BLaER1 treated with 17β-estradiol and CSF1 and Interleukin-3, amounts not matched to agents 10 nM and 100 nM (cell line): ENCODE data around the gene N4BP2L2.

Source experiments
- H3K27ac ChIP-seq, 11 experiments: shearing (Covaris generic); formaldehyde crosslinking; 2 replicates each; pipeline ENCODE4 v1.8.1; 2022
- H3K27me3 ChIP-seq, 11 experiments: shearing (Covaris generic); formaldehyde crosslinking; 2 replicates each; pipeline ENCODE4 v1.8.1; 2022
- H3K36me3 ChIP-seq, 11 experiments: shearing (Covaris generic); formaldehyde crosslinking; 2 replicates each; pipeline ENCODE4 v1.8.1; 2022
- H3K4me1 ChIP-seq, 10 experiments: shearing (Covaris generic); formaldehyde crosslinking; 2 replicates each; pipeline ENCODE4 v1.8.1; 2022
- H3K4me2 ChIP-seq, 11 experiments: shearing (Covaris generic); formaldehyde crosslinking; 2 replicates each; pipeline ENCODE4 v1.8.1; 2022
- H3K4me3 ChIP-seq, 10 experiments: shearing (Covaris generic); formaldehyde crosslinking; 2 replicates each; pipeline ENCODE4 v1.8.1; 2022
- H3K9ac ChIP-seq, 11 experiments: shearing (Covaris generic); formaldehyde crosslinking; 2 replicates each; pipeline ENCODE4 v1.8.1; 2022
- H3K9me3 ChIP-seq, 11 experiments: shearing (Covaris generic); formaldehyde crosslinking; replicated peaks in 1 of 11; 2 replicates each; pipeline ENCODE4 v1.8.1; 2022
- H4K20me1 ChIP-seq, 11 experiments: shearing (Covaris generic); formaldehyde crosslinking; 2 replicates each; pipeline ENCODE4 v1.8.1; 2022
- Cebpa-rat ChIP-seq, 11 experiments: shearing (Covaris generic); IDR thresholded peaks; 2 replicates each; pipeline ENCODE4 v1.8.1; 2022

Gene N4BP2L2

DNA sequence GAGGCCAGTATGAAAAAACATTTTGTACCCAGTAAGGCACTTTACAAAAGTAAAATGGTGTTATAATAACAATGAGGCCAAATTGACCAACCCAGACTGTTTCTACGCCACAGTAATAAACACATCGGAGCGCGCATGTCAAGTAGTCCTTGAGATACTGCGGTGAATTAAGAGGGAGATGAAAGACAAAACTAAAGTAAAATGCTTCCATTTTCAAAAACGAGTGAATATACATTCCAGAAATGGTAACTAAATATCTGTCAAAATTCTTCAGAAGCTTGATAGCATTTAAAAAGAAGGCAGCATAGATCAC lies 129.6 kb downstream of the N4BP2L2 start:
- Histone ChIP-seq H3K4me1 (peaks cover 17 to 26% (median 23%) of the 10 kb centered on the region in 10 experiments), H3K4me2 (peak overlapping the region in 10 of 11 experiments; percentile 53 to 78 (median 64); a peak in 21 of 22 replicates), H4K20me1 (peaks cover 0 to 25% (median 0%) of the 10 kb centered on the region in 11 experiments; a peak in 2 of 22 replicates), H3K27me3 (no peaks in the 10 kb centered on the region), H3K9ac (peak overlapping the region in 3 of 11 experiments; percentile 36 to 55 (median 39); a peak in 3 of 22 replicates), H3K27ac (peak overlapping the region in 8 of 11 experiments; percentile 35 to 70 (median 62); a peak in 16 of 22 replicates), H3K9me3 (no peaks in the 10 kb centered on the region), H3K36me3 (peaks cover 13 to 41% (median 30%) of the 10 kb centered on the region in 11 experiments; a peak in 17 of 22 replicates), H3K4me3 (no peak overlapping the region)
- TF ChIP-seq Cebpa-rat (IDR thresholded peaks at IDR 0.05) = no peak

- Histone ChIP-seq H3K4me2 (peak overlapping the region in 10 of 11 experiments; percentile 53 to 78 (median 64); a peak in 20 of 22 replicates), H4K20me1 (peaks cover 0 to 25% (median 0%) of the 10 kb centered on the region in 11 experiments; a peak in 2 of 22 replicates), H3K27ac (peak overlapping the region in 8 of 11 experiments; percentile 35 to 70 (median 62); a peak in 15 of 22 replicates), H3K27me3 (no peaks in the 10 kb centered on the region), H3K4me3 (no peak overlapping the region), H3K9ac (no peak overlapping the region), H3K36me3 (peaks cover 13 to 46% (median 31%) of the 10 kb centered on the region in 11 experiments; a peak in 17 of 22 replicates), H3K9me3 (no peaks in the 10 kb centered on the region), H3K4me1 (peaks cover 17 to 26% (median 23%) of the 10 kb centered on the region in 10 experiments)
- TF ChIP-seq Cebpa-rat (IDR thresholded peaks at IDR 0.05) = no peak
Measured at GRCh38 chr13:32408296-32409000, 130.1 kb downstream of the N4BP2L2 start.

DNA sequence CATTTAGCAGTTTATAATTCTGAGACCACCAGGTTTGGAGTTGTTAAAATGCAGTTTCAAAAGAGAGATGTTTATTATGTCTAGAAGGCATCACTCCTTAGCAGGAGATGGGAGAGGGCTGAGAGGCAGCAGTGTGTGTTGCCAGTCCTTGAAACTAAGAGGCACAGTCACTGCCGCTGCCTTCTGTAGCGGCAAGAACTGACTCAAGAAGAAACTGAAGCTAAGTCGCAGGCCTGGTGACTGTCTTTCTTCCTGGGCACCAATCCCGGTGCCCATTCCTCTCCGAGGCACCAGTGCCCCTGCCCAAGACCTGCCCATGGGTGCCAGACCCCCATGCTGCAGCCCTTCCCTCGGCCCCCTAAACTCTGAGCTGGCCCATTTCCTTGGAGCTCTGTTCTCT lies 130.7 kb downstream of the N4BP2L2 start:
- Histone ChIP-seq H3K4me3 (no peak overlapping the region), H4K20me1 (peaks cover 0 to 25% (median 0%) of the 10 kb centered on the region in 11 experiments; a peak in 2 of 22 replicates), H3K9me3 (no peaks in the 10 kb centered on the region), H3K36me3 (peaks cover 14 to 52% (median 36%) of the 10 kb centered on the region in 11 experiments; a peak in 20 of 22 replicates), H3K27me3 (no peaks in the 10 kb centered on the region), H3K4me1 (peaks cover 17 to 26% (median 23%) of the 10 kb centered on the region in 10 experiments), H3K4me2 (peak overlapping the region in 2 of 11 experiments; percentile 64 to 68; a peak in 2 of 22 replicates), H3K27ac (peak overlapping the region in 4 of 11 experiments; percentile 55 to 70 (median 68); a peak in 3 of 22 replicates), H3K9ac (no peak overlapping the region)
- TF ChIP-seq Cebpa-rat (IDR thresholded peaks at IDR 0.05) = no peak

- H3K4me2 ChIP-seq = no peak overlapping the region
- 0 out of 22 replicates have a peak, but pooled peaks cover 0 to 4% (median 0%) of the 10 kb centered on the region in 11 experiments for H4K20me1 ChIP-seq
- peaks cover 0 to 3% (median 0%) of the 10 kb centered on the region in 10 experiments; a peak in 9 of 20 replicates for H3K4me1 ChIP-seq
- no peaks in the 10 kb centered on the region for H3K9me3 ChIP-seq
- TF ChIP-seq Cebpa-rat (IDR thresholded peaks at IDR 0.05) = no peak
- no peak overlapping the region for H3K27ac ChIP-seq
- no peak overlapping the region for H3K4me3 ChIP-seq
- no peak overlapping the region for H3K9ac ChIP-seq
- H3K36me3 ChIP-seq = peaks cover 30 to 97% (median 72%) of the 10 kb centered on the region in 11 experiments
- H3K27me3 ChIP-seq = no peaks in the 10 kb centered on the region
Measured at GRCh38 chr13:32403108-32403507, 135.5 kb downstream of the N4BP2L2 start.

- Histone ChIP-seq H3K36me3 (peaks cover 0 to 68% (median 23%) of the 10 kb centered on the region in 11 experiments; a peak in 16 of 22 replicates), H3K9me3 (no peaks in the 10 kb centered on the region), H4K20me1 (no peaks in the 10 kb centered on the region), H3K4me2 (no peak overlapping the region), H3K4me1 (peaks cover 7 to 14% (median 11%) of the 10 kb centered on the region in 10 experiments; a peak in 17 of 20 replicates), H3K27ac (no peak overlapping the region), H3K4me3 (no peak overlapping the region), H3K27me3 (no peaks in the 10 kb centered on the region), H3K9ac (no peak overlapping the region)
- TF ChIP-seq Cebpa-rat (IDR thresholded peaks at IDR 0.05) = no peak
Measured at GRCh38 chr13:32391101-32391619, 147.4 kb downstream of the N4BP2L2 start.

DNA sequence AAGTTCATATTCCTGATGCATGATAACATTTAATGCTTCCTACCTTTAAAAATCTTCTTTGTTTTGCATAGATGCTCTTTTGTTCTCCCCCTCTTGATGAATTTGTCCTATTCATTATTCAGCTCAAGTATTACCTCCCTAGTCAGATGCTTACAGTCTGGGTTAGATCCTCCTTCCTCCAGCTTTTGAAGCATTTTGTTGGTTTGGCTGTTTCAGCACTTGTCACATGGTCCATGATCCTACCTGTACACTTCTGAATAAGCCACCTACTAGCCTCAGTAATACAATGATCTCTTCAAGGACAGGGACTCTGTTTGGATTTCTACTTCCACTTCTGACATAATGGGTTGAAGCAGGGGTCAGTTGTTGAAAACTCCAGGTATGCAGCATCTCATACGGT lies 148.1 kb downstream of the N4BP2L2 start:
- peaks cover 7 to 14% (median 11%) of the 10 kb centered on the region in 10 experiments; a peak in 17 of 20 replicates for H3K4me1 ChIP-seq
- H3K9me3 ChIP-seq = no peaks in the 10 kb centered on the region
- no peak overlapping the region for H3K4me3 ChIP-seq
- H4K20me1 ChIP-seq = no peaks in the 10 kb centered on the region
- no peak overlapping the region for H3K9ac ChIP-seq
- H3K36me3 ChIP-seq = peaks cover 0 to 68% (median 23%) of the 10 kb centered on the region in 11 experiments; a peak in 14 of 22 replicates
- H3K27ac ChIP-seq = no peak overlapping the region
- no peaks in the 10 kb centered on the region for H3K27me3 ChIP-seq
- H3K4me2 ChIP-seq = peak overlapping the region in 10 of 11 experiments; percentile 24 to 54 (median 44); a peak in 12 of 22 replicates
- TF ChIP-seq Cebpa-rat (IDR thresholded peaks at IDR 0.05) = no peak

DNA sequence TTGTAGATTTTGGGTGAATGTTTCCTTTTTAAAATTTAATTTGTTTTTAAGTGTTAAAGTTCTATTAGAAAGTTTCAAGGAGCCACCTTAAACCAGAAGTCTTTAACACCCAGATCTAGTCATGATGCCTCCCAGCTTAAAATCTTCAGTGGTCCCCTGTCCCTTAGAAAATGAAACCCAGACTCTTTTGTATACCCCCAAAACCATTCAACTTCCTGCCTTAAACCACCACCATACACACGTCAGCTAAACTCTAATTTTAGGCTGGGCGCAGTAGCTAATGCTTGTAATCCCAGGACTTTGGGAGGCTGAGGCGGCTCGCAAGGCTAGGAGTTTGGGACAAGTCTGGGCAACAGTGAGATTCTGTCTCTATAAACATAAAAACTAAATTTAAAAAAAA lies 148.5 kb downstream of the N4BP2L2 start:
- Histone ChIP-seq H3K9me3 (no peaks in the 10 kb centered on the region), H4K20me1 (no peaks in the 10 kb centered on the region), H3K27ac (no peak overlapping the region), H3K4me2 (peak overlapping the region; percentile 24 to 54 (median 44); a peak in 16 of 22 replicates), H3K36me3 (peaks cover 0 to 68% (median 23%) of the 10 kb centered on the region in 11 experiments; a peak in 16 of 22 replicates), H3K4me3 (no peak overlapping the region), H3K4me1 (peaks cover 7 to 14% (median 11%) of the 10 kb centered on the region in 10 experiments; a peak in 17 of 20 replicates), H3K9ac (no peak overlapping the region), H3K27me3 (no peaks in the 10 kb centered on the region)
- TF ChIP-seq Cebpa-rat (IDR thresholded peaks at IDR 0.05) = no peak

- Histone ChIP-seq H3K27me3 (no peaks in the 10 kb centered on the region), H3K9me3 (no peaks in the 10 kb centered on the region), H3K4me3 (no peak overlapping the region), H3K27ac (no peak overlapping the region), H3K36me3 (peaks cover 0 to 85% (median 54%) of the 10 kb centered on the region in 11 experiments; a peak in 19 of 22 replicates), H3K4me2 (no peak overlapping the region), H3K9ac (no peak overlapping the region), H4K20me1 (no peaks in the 10 kb centered on the region), H3K4me1 (peaks cover 7 to 10% (median 9%) of the 10 kb centered on the region in 10 experiments; a peak in 17 of 20 replicates)
- no peak for TF ChIP-seq Cebpa-rat (IDR thresholded peaks at IDR 0.05)
Measured at GRCh38 chr13:32385410-32385809, 153.2 kb downstream of the N4BP2L2 start.

GRCh38 chr13:32384702-32385101 lies 153.9 kb downstream of the N4BP2L2 start:
- H3K27ac ChIP-seq = no peak overlapping the region
- no peaks in the 10 kb centered on the region for H3K27me3 ChIP-seq
- H3K4me3 ChIP-seq = no peak overlapping the region
- H3K36me3 ChIP-seq = peaks cover 0 to 85% (median 61%) of the 10 kb centered on the region in 11 experiments; a peak in 19 of 22 replicates
- H3K4me2 ChIP-seq = no peak overlapping the region
- TF ChIP-seq Cebpa-rat (IDR thresholded peaks at IDR 0.05) = no peak
- no peaks in the 10 kb centered on the region for H4K20me1 ChIP-seq
- no peak overlapping the region for H3K9ac ChIP-seq
- H3K9me3 ChIP-seq = no peaks in the 10 kb centered on the region
- H3K4me1 ChIP-seq = peaks cover 0 to 3% (median 2%) of the 10 kb centered on the region in 10 experiments; a peak in 9 of 20 replicates
